DLD1 (cell line): ENCODE measurements around the gene GHRL.
"Not testable (repeated sequence)": the region's sequence is repeated elsewhere in the genome, so short reads cannot be mapped to it uniquely, and the experiment has no call there.

Experiments used
- in situ Hi-C: cut with HindIII; loops from 2 replicates; pipeline ENCODE4 v1.10.0; 2017; ENCODE audit warnings: low sequenced_read_pairs

The GHRL gene

DNA sequence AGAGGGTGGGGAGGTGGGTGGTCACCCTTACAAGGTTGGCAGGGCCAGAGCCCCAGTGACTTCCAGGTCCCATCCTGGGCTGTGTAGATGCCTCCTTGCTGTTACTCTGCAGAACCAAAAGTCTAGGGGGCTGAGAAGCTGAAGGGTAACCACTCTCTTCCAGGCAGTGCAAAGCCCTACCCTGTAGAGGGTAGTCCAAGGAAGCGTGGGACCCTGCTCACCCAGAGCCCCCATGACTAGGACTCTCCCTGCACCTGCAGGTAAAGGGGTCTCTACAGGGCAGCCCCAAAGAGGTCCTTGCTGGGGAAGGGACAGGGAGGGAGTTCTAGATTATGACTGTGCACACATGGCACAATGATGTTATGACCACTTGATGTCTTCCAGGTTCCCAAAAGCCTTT is 14.2 kb downstream of the GHRL start:
- in situ Hi-C loops: no loop called here

DNA sequence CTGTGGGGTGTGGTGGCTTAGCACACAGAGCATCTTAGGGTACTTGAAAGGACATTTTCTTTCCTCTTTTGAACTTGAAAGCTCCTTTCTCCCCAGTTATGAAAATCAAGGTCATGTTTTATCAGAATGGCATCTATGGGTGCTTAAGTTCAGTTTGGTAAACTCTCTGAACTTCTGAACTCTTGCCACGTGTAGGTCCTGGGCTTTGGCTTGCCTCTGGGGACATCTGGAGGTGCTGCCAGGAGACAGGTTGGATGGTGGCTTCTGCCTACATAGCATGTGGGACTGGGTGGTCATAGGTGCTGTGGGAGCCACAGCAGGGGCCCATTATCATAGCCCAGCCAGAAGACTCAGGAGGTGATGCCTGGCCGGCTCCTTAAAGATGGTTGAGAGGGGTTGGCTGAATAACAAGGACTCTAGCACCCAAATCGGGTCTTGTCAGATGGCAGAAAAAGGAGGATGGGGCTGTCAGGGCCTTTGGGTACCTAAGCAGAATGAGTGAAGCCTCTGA is 15.6 kb downstream of the GHRL start:
- in situ Hi-C loops: no loop called here

DNA sequence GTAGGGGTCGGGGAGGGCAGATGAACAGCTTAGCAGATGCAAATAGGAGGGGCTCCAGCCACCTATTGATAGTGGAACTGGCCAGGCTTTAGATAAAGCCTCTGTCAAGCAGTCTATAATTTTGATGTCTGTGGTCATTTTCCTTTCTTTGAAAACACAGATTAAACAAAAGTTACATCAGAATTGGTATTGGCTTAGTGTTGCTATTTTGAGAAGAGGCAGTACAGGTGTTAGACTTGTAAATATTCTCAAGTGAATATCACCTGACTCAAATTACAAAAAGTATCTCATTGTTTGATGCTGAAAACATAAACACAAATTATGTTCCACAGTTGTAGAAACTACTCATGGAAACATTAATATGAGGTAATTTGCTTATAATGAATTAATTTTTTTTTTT is 18.1 kb downstream of the GHRL start:
- in situ Hi-C loops: no loop called here

DNA sequence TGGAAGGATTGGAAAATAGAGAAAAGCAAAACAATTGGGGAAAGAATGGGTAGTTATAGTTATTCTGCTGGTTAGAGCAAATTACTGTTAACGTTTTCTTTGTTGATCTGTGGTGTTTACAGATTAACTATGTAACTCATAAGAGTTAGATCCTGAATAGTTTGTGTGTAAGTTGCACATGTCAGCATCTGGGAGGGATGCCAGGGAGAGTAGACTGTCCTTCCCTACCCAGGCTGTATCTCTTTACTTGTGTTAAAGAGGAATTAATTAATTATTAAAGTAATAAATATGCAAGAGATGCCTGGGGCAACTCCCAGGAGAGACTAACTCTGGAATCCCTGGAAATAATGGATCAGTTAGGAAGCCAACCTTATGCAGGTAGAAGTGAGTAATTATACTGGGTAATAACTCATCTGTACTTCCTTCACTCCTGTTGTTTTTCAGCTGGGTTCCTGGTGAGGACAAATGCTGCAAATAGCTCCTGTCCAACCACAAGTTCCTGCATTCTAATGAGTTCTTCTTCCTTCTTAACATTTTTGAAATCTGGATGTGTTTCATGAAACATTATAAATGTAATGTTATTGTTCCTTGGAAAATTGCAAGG is 18.9 kb downstream of the GHRL start:
- in situ Hi-C loops: no loop called here

DNA sequence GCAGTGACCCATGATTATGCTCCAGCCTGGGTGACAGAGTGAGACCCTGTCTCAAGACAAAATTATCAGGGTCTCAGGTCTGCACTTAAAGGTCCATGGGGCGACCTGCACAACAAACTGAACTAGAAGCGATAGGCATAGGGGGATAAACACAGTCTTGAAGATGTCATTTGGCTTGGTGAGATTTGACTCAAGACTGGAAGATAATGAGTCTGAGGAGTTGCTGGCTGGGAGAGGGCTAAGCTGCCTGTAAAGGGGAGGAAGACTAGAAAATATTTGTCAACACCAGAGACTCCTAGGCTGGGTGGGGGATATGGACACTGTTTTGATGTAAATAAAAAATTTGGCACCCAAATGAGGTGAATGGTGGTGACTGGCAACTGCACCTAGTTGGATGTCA is 19.8 kb downstream of the GHRL start:
- in situ Hi-C loops: no loop called here

DNA sequence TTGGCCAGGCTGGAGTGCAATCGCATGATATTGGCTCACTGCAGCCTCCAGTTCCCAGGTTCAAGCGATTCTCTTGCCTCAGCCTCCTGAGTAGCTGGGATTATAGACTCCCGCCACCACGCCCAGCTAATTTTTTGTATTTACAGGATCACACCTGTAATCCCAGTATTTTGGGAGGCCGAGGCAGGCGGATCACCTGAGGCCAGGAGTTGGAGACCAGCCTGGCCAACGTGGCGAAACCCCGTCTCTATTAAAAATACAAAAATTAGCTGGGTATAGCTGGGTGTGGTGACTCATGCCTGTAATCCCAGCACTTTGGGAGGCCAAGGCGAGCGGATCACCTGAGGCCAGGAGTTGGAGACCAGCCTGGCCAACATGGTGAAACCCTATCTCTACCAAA is 20.3 kb downstream of the GHRL start:
- in situ Hi-C loops: not testable (repeated sequence)

DNA sequence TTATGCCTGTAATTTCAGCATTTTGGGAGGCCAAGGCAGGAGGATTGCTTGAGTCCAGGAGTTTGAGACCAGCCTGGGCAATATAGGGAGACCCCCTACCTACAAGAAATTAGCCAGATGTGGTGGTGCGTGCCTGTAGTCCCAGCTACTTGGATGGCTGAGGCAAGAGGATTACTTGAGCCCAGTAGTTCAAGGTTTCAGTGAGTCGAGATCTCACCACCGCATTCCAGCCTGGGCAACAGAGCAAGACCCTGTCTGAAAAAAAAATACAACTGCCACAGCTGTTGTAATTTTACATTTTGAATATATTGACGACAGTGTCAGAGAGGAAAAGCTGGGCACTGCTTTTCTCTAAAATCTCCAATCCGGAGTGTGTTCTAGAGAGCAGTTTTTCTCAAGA is 23.3 kb downstream of the GHRL start:
- in situ Hi-C loops: no loop called here

DNA sequence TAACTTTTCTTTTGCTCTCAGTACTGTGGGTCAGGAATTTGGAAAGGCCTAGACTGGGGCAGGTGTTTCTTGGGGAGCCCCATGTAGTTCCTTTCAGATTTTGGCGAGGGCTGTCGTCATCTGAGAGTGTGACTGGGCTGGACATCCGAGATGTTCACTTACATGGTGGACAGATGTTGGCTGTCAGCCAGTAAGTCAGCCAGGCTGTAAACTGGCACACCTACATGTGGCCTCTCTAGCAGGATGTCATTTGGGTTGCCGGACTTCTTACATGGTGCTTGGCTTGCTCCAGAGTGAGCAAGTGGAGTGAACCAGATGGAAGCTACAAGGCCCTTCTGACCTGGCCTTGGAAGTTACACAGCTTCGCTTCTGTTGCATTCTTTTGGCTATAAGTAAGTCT is 23.8 kb downstream of the GHRL start:
- in situ Hi-C loops: no loop called here

DNA sequence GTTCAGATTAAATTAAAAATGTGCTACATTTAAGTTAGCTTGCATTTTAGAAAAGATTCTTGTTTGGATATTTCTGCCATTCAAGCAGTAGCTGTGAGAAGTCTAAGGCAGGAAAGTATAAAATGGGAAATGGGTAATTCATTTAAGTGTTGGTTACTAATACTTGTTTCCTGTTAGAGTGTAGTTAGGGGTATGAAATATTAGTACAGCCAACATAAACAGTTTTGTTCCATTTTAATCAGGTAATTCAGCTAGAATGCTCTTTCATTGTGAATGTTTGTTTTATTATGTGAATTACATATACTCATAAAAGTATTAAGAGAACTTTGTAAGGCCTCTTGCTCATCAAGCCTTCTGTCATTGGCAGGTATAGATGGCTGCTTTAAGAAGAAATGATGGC is 24.6 kb downstream of the GHRL start:
- in situ Hi-C loops: no loop called here

DNA sequence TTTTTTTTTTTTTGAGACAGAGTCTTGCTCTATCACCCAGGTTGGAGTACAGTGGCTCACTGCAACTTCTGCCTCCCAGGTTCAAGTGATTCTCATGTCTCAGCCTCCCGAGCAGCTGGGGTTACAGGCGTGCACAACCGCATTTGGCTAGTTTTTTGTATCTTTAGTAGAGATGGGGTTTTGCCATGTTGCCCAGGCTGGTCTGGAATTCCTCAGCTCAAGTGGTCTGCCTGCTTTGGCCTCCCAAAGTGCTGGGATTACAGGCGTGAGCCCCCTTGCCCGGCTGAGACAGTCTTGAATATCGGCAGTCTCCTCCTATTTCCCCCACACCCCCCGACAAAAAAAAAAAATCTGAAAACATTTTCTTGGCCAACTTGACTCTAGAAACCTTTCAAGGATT is 25.8 kb downstream of the GHRL start:
- in situ Hi-C loops: not testable (repeated sequence)

DNA sequence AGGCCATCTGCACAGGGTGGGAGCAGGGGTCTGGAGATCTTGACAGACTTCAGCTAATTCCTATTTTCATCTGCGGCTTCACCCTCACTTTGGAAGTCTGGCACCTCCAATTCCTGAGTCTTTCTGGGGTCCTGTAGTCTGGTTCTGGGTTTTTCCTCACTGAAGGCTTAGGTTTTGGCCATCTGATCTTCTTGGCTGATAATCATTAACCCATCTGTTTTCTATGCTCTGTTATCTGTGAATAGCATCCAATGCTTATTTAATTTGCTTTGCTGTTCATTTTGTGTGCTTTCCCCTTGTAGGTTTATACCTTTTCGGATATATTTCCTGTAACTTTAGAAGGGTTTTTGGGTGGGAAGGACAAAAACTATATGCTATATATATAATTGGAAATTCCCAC is 26.9 kb downstream of the GHRL start:
- in situ Hi-C loops: no loop called here

DNA sequence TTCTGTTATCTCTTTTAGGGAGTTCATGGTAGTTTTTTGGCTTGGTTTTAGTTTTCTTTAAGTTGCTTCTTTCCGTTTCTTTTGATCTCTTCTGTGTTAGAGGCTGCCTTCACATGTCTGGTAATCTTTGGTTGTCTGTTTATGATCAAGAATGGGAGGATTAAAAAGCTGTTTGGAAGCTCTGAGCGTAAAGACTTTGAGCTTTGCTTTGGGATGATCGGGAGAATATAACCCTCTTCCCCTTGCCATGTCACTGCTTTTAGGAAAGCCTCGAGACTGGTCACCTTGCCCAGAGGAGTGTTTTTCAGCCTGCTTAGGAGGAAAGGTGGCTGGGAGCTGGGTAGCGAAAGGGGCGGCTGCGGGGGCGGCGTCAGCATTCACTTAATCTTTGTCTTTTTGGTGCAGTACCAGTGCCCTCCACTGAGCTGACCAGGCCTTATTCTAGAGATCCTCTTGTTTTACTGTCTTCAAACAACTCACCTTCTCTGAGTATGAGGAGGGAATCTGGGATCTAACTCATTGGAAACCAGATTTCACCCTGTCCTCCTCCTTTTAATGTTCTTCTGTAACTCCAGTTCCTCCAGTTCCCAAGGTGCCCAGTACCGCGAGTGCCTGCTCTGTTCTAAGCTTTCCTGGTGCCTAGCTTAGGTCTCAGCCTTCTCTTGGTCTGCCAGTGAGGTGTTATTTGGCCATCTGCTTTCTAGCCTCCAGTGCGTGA is 28.9 kb downstream of the GHRL start:
- in situ Hi-C loops: loop anchor here (5.0 kb wide), 1 partner anchor 102 kb away; the partner anchor contains the start of gene IRAK2

DNA sequence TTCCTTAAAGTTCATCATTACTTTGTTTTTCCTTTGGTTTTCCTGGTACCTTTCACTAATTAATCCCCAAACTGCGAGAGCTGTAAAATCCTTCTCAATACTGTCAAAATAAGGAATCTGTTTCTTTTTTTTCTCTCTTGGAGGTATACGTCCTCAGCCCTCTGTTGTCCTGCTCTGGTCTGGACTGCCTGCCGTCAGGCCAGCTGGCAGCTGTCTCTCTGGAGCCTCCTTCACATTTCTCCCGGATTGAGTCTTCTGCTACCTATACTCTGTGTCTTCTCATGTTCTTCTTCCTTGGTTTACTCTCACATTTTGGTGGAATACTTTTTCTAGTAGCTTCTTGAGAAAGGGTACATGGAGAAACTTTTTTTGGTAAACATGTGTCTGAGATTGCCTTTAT is 30.7 kb downstream of the GHRL start:
- in situ Hi-C loops: loop anchor here (5.0 kb wide), 1 partner anchor 100 kb away; the partner anchor contains the start of gene IRAK2

DNA sequence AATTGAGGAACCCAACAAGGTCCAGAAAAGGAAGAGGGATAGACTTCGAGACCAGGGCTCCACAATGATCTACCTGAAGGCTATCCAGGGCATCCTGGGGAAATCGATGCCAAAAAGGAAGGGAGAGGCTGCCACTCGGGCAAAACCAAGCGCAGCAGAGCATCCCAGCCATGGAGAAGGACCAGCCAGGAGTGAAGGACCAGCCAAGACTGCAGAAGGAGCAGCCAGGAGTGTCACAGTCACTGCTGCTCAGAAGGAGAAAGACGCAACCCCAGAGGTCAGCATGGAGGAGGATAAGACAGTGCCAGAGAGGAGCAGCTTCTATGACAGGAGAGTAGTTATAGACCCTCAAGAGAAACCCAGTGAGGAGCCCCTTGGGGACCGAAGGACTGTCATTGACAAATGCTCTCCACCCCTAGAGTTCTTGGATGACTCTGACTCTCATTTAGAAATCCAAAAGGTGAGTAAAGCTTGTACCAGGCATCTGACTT is 32.5 kb downstream of the GHRL start:
- in situ Hi-C loops: loop anchor here (5.0 kb wide), 1 partner anchor 98 kb away; the partner anchor contains the start of gene IRAK2

DNA sequence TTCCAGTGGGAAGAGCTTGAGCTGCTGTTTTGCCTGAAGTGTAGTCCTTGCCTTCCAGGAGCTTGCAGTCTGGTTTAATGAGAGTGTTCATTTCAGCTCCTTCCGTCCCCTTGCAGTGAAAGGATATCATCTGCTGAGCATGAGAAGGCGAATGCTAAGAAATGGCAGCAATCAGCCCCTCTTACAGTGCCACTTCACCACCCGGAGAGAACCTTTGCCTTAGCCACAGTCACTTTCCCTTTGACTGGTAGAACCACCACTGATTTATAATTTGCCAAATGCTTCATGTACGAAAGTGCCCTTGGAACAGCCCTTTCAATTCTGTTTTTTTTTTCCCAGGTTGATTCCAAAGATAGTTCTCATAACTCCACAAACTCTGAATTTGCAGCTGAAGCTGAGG is 32.9 kb downstream of the GHRL start:
- in situ Hi-C loops: loop anchor here (5.0 kb wide), 1 partner anchor 97 kb away; the partner anchor contains the start of gene IRAK2

DNA sequence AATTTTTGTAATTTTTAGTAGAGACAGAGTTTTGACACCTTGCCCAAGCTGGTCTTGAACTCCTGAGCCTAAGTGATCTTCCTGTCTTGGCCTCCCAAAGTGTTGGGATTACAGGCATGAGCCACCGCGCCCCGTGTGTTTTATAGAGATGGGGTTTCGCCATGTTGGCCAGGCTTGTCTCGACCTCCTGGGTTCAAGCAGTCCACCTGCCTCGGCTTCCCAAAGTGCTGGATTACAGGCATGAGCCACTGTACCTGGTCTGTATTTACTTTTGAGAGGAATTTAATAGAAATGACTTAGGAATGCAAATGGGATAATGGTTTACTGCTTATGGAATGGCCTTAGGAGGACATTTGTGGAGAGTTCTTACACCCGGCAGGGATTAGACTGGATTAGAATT is 33.7 kb downstream of the GHRL start:
- in situ Hi-C loops: no loop called here

DNA sequence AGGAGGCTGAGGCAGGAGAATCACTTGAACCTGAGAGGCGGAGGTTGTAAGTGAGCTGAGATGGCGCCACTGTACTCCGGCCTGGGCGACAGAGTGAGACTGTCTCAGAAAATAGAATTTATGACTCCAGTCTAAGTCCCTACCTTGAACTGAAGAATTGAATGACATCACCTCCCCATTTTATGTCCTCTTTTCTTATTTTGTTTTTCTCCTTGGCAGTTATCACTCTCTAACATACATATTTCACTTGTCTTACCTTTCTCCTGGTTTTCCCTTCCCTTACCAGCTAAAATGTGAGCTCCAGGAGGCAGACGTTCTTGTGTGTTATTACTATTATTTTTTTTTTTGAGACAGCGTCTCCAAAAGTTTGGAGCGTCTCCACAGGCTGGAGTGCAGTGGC is 36.9 kb downstream of the GHRL start:
- in situ Hi-C loops: no loop called here

DNA sequence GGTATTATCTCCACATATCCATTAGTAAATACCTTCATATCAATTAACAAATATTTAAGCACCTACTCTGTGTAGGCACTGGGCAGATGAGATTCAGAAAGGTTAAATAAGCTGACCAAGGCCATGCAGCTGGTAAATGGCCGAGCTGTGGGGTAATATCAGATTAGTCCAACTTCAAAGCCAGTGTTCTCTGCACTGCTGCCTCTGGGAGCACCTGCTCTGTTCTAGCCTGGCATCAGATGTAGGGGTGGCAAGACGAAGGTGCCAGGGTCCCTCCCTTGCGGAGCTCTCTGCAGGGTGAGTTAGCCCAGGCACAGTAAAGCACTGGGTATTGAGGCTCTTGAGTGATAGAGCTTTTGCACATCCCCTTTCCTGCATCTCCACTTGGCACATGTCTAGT is 39.0 kb downstream of the GHRL start:
- in situ Hi-C loops: no loop called here

DNA sequence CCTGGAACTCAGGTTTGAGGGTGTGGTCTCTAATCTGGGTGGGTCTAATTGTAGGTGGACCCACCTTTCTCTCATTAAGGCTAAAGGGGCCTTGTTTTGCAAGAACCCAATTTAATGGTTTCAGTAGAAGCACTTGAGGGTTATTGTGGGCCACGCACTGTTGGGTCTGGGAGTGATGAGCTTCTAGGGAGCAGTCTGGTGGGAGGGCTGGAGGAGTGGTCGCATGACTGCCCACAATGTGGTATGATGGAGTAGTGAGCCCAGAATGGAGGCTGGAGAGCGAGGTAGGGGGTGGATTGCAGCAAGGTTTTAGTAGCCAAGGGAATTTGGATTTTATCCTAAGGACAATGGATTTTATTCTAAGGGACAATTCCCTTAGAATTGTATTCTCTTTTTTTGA is 41.7 kb downstream of the GHRL start:
- in situ Hi-C loops: no loop called here

DNA sequence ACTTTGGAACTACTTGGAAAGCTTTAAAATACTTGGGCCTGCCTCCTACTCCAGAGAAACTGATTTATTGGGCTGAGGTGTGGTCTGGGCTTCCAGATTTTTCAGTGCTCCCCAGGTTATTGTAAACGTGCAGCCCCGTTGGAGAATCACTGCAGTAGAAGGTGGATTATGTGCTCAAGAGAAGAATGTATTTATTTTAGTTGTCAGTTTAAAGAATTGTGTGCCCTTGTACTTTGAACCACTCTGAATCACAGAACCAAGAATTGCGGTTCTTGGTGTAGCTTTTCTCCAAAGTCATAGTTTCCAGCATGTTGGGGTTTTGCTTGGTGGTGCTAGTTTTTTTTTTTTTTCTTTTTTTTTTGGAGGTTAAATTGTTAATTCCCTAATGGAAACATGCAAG is 42.9 kb downstream of the GHRL start:
- in situ Hi-C loops: no loop called here

DNA sequence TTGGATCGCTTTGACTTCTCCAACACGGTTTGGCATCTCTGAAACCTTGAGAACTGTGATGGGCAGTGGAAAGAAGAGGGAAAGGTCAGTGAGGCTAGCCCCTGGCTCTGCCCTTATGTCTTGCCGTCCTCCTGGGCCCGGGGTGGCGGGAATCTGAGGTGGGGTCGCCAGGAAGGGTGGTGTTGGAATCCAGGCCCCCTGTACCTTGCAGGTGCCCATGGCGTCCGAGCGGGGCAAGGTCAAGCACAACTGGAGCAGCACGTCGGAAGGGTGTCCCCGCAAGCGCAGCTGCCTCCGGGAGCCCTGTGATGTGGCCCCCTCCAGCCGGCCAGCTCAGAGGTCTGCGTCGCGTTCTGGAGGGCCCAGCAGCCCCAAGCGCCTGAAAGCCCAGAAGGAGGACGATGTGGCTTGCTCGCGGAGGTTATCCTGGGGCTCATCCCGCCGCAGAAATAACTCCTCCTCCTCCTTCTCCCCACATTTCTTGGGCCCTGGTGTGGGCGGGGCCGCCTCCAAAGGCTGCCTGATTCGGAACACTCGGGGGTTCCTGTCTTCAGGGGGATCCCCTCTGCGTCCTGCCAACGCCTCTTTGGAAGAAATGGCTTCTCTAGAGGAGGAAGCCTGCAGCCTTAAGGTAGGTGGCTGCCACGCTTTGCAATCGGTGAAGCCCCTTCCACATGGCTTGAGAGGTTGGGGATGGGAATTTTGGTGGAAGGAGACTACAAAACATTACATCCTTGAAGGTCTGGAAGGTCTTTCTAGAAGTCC is 43.6 kb downstream of the GHRL start:
- in situ Hi-C loops: no loop called here
